ENCODE data around the gene TM9SF1.
A peak's percentile ranks its signal among the peaks of the same experiment; 100 is the strongest.

The TM9SF1 gene

GRCh38 chr14:24195186-24196070 is at the start of gene TM9SF1:
Gene TM9SF1, minus strand, starts transcription at chr14:24195441. Its CDS starts 422 bp downstream, at chr14:24195019.
- DNase-seq (ENCODE audit: low spot score) = peak; percentile 74

GRCh38 chr14:24243336-24243836 is 48.1 kb upstream of the TM9SF1 start:
- peak; percentile 7 for DNase-seq (ENCODE audit: low spot score)

GRCh38 chr14:24241829-24242443 is 46.7 kb upstream of the TM9SF1 start:
- peak; percentile 94 for DNase-seq (ENCODE audit: low spot score)

GRCh38 chr14:24240110-24240918 is 45.1 kb upstream of the TM9SF1 start:
- DNase-seq (ENCODE audit: low spot score) = no peak

- no peak for DNase-seq (ENCODE audit: low spot score)
Measured at GRCh38 chr14:24238527-24239037, 43.3 kb upstream of the TM9SF1 start.

- DNase-seq (ENCODE audit: low spot score) = no peak
Measured at GRCh38 chr14:24238123-24238522, 42.9 kb upstream of the TM9SF1 start.

- DNase-seq (ENCODE audit: low spot score) = no peak
Measured at GRCh38 chr14:24237463-24237955, 42.3 kb upstream of the TM9SF1 start.

GRCh38 chr14:24236689-24237462 is 41.6 kb upstream of the TM9SF1 start:
- DNase-seq (ENCODE audit: low spot score) = no peak

GRCh38 chr14:24235804-24236688 is 40.8 kb upstream of the TM9SF1 start:
- no peak for DNase-seq (ENCODE audit: low spot score)

- DNase-seq (ENCODE audit: low spot score) = no peak
Measured at GRCh38 chr14:24234095-24235005, 39.1 kb upstream of the TM9SF1 start.

- no peak for DNase-seq (ENCODE audit: low spot score)
Measured at GRCh38 chr14:24233538-24233866, 38.3 kb upstream of the TM9SF1 start.

GRCh38 chr14:24232645-24233537 is 37.6 kb upstream of the TM9SF1 start, which contains the start of gene GMPR2:
Gene GMPR2, plus strand, starts transcription at chr14:24232929. Its CDS starts 325 bp downstream, at chr14:24233254.
- no peak for DNase-seq (ENCODE audit: low spot score)

GRCh38 chr14:24232121-24232644 is 36.9 kb upstream of the TM9SF1 start, which contains the start of gene NEDD8:
Gene NEDD8, minus strand, starts transcription at chr14:24232367. Its CDS starts 100 bp downstream, at chr14:24232267.
- DNase-seq (ENCODE audit: low spot score) = peak; percentile 95

- no peak for DNase-seq (ENCODE audit: low spot score)
Measured at GRCh38 chr14:24231263-24232120, 36.3 kb upstream of the TM9SF1 start.

GRCh38 chr14:24228902-24229301 is 33.7 kb upstream of the TM9SF1 start:
- no peak for DNase-seq (ENCODE audit: low spot score)

- DNase-seq (ENCODE audit: low spot score) = no peak
Measured at GRCh38 chr14:24226473-24226872, 31.2 kb upstream of the TM9SF1 start.
